Activated CD8-positive, alpha-beta memory T cell treated with anti-CD3 and anti-CD28 coated beads, Interleukin-2, amount 10 ng/mL, durations not matched to agents 7 days and 5 days (primary cell): ENCODE data around the gene RBM28. TPM values are rescaled to one million over a fixed set of nuclear protein-coding genes. Genes with fewer than 3 reads are reported as not detected.
A peak's percentile ranks its signal among the peaks of the same experiment; 100 is the strongest.

Experiments used
- ATAC-seq: fragments of 150-1000 bp; cut with Tn5 transposase; one replicate; pipeline ENCODE4 v1.10.0; 2021; ENCODE audit warnings: moderate library complexity
- CTCF ChIA-PET: fragments of 350-600 bp; sonication (Branson Sonifier 250); formaldehyde crosslinking; loops from one replicate; lab custom pipeline; 2021; ENCODE audit warnings: antibody characterized with exemption; lab: Charles Lee
- DNase-seq: peaks from one replicate; pipeline ENCODE4 v3.0.0-alpha.2; 2020
- H3K27ac Mint-ChIP-seq: one replicate; pipeline ENCODE4 v1.8.0; 2021; ENCODE audit warnings: mild to moderate bottlenecking, mixed read lengths
- H3K27me3 Mint-ChIP-seq: one replicate; pipeline ENCODE4 v1.8.0; 2021; ENCODE audit warnings: mixed read lengths
- H3K36me3 Mint-ChIP-seq: one replicate; pipeline ENCODE4 v1.8.0; 2021; ENCODE audit warnings: mild to moderate bottlenecking, mixed read lengths
- H3K4me1 Mint-ChIP-seq: one replicate; pipeline ENCODE4 v1.8.0; 2021; ENCODE audit warnings: mixed read lengths
- H3K4me3 Mint-ChIP-seq: one replicate; pipeline ENCODE4 v1.8.0; 2021; ENCODE audit warnings: mild to moderate bottlenecking, moderate library complexity, mixed read lengths
- H3K9me3 Mint-ChIP-seq: one replicate; pipeline ENCODE4 v1.8.0; 2022; ENCODE audit warnings: low read depth, mixed read lengths
- total RNA-seq, 2 experiments: library from RNA; stranded (reverse); gene quantifications; one replicate each; pipeline ENCODE4 v1.2.3, GENCODE V29; 2021

RBM28 gene
- total RNA-seq, 2 experiments from 2014 or later: 52.6 to 53.6 TPM

DNA sequence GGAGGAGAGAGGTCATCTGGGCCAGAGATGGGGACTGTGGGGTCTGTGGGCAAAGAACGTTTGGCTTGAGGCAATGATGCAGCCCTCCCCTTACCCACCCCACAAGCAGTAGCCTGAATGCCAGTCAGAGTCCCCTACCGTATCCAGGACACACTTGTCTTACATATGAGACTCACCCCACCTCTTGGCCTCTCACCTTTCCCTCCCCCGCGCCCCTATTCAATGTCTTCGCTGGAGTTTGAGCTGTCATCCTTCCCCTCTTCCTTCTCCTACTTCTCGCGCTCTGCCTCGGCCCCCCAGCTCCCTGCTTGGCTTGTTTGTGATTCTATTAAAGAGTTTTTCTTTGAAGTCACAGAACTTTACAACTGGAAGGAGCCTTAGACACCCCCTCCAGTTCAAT lies 8.9 kb upstream of the RBM28 start:
- peaks cover 43% of the 10 kb centered on the region for H3K27me3 Mint-ChIP-seq

DNA sequence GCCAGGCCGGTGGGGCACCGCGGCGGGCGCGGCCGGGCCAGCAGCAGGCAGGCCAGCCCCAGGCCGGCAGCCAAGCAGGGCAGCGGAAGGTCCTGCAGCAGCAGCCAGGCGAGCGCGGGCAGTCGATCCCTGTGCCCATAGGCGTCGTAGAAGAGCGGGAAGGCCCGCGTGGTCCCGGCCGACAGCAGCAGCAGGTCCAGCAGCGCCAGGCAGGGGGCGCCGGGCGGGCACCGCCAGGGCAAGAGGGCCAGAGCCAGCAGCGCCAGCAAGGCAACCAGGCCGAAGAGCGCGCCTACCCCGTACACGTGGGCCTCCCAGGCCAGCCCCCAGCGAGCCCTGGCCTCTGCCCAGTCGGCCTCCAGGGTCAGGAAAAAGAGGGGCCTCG lies 8.4 kb upstream of the RBM28 start:
- H3K27ac Mint-ChIP-seq: no peak overlapping the region
- DNase-seq (no peak), ATAC-seq (peak; percentile 17)
- no peaks in the 10 kb centered on the region for H3K9me3 Mint-ChIP-seq
- CTCF ChIA-PET: interaction anchor here (1.2 to 2.4 kb wide), 2 partner anchors 35 to 226 kb away, joined by 3 to 9 read pairs; no protein-coding TSS in a partner anchor
- no peak overlapping the region for H3K4me3 Mint-ChIP-seq
- H3K4me1 Mint-ChIP-seq: peaks cover 6% of the 10 kb centered on the region
- peaks cover 46% of the 10 kb centered on the region for H3K27me3 Mint-ChIP-seq
- no peaks in the 10 kb centered on the region for H3K36me3 Mint-ChIP-seq

More for the DNA sequence above, 8.9 kb upstream of the RBM28 start:
- no peak overlapping the region for H3K4me3 Mint-ChIP-seq
- H3K27ac Mint-ChIP-seq: no peak overlapping the region
- no peaks in the 10 kb centered on the region for H3K36me3 Mint-ChIP-seq
- CTCF ChIA-PET: interaction anchor here (1.0 to 2.4 kb wide), 2 partner anchors 35 to 74 kb away, joined by 4 to 9 read pairs; no protein-coding TSS in a partner anchor
- H3K4me1 Mint-ChIP-seq: peaks cover 6% of the 10 kb centered on the region
- ATAC-seq (no peak), DNase-seq (no peak)
- H3K9me3 Mint-ChIP-seq: no peaks in the 10 kb centered on the region

DNA sequence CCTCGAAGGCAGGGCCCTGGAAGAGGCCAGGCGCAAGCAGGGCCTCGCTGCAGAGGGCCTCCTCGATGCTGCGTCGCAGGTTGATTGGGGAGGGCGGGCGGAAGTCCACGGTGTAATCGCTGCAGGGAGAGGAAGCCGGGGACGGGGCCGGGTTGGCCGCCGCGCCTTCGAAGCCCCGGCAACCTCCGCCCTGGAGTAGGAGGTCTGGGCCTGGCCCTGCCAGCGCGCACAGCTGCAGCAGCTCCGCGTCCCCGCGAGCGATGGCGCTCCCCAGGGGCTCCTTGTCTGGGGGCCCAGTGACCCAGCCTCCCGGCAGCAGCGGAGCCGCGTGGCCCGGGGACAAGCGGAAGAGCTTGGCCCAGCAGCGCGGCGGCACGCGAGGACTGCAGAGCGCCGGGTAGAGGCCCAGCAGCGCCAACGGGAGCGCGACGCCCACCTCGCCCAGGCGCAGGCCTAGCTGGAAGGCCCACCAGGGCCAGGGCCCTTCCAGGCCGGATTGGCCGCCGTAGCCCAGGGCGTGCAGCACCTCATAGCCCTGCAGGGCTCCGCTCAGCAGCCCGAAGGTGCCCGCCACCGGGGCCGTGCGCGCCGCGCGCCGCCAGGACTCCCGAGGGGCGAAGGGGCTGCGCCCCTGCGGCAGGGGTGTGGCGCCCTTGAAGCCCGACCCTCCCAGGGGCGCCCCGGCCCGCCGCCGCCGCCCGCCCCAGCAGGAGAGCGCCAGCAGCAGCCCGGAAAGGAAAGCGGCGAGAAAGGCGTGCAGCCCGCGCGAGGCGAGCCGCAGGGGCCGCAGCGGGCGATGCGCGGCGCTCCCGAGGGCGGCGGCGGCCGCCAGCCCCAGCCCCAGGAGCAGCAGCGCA lies 7.8 kb upstream of the RBM28 start:
- H3K27me3 Mint-ChIP-seq: peaks cover 46% of the 10 kb centered on the region
- no peaks in the 10 kb centered on the region for H3K36me3 Mint-ChIP-seq
- DNase-seq (no peak), ATAC-seq (peak; percentile 52)
- CTCF ChIA-PET: interaction anchor here (1.2 to 8.9 kb wide), 2 partner anchors 37 to 226 kb away, joined by 3 to 191 read pairs; no protein-coding TSS in a partner anchor
- H3K4me1 Mint-ChIP-seq: peaks cover 6% of the 10 kb centered on the region
- no peak overlapping the region for H3K27ac Mint-ChIP-seq
- no peaks in the 10 kb centered on the region for H3K9me3 Mint-ChIP-seq
- H3K4me3 Mint-ChIP-seq: no peak overlapping the region

DNA sequence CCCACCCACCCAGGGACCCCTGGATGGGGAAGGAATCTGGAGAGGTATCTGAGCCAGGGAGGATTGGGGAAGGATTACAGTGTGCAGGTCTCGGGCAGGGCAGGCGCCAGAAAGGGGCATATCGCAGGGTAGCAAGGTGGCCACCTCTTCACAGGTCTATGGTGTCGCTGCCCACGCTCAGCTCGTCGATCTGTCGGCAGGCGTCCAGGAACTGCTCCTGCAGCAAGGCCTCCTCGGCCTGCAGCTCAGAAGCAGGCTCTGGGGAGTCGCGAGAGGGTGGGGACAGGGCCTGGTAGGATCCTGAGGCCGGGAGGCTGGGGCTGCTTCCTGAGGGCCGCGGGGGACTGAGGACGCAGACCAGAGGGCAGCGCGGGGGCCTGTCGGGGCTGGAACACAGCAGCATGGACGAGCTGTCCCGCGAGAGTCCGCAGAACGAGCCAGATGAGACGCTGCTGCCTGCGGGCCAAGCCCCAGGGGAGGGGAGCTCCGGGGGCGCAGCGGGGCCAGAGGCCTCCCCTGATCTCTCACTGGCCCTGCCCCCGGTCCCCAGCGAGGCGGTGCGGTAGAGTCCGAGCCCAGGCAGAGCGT lies 7.1 kb upstream of the RBM28 start:
- DNase-seq: no peak
- no peak for ATAC-seq
- Mint-ChIP-seq H3K36me3 (no peaks in the 10 kb centered on the region), H3K4me1 (peaks cover 5% of the 10 kb centered on the region), H3K9me3 (no peaks in the 10 kb centered on the region), H3K27ac (no peak overlapping the region), H3K4me3 (no peak overlapping the region), H3K27me3 (peaks cover 46% of the 10 kb centered on the region)
- CTCF ChIA-PET: interaction anchor here (1.2 to 8.9 kb wide), 2 partner anchors 37 to 225 kb away, joined by 3 to 191 read pairs; no protein-coding TSS in a partner anchor

DNA sequence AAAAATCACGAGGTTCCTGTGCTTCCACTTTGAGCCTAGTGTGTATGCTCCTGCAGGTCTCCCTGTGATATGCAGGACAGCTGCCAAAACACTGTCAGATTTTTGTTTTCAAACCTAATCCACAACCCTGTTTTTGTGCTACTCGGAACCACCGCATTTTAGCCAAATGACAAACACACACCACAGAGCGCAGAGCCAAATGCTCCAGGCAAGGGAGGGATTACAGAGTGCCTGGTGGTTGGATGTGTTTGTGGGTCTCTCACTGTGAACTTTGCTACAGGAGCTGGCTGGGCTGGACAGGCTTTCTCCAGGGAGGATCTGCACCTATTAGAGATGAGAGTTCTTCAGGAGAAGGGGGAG lies 5.7 kb upstream of the RBM28 start:
- CTCF ChIA-PET: interaction anchor here (3.7 to 8.9 kb wide), 2 partner anchors 39 to 76 kb away, joined by 35 to 191 read pairs; no protein-coding TSS in a partner anchor
- Mint-ChIP-seq H3K9me3 (no peaks in the 10 kb centered on the region), H3K36me3 (no peaks in the 10 kb centered on the region), H3K4me3 (no peak overlapping the region), H3K27ac (no peak overlapping the region), H3K4me1 (no peaks in the 10 kb centered on the region), H3K27me3 (peaks cover 46% of the 10 kb centered on the region)
- DNase-seq (no peak), ATAC-seq (no peak)

DNA sequence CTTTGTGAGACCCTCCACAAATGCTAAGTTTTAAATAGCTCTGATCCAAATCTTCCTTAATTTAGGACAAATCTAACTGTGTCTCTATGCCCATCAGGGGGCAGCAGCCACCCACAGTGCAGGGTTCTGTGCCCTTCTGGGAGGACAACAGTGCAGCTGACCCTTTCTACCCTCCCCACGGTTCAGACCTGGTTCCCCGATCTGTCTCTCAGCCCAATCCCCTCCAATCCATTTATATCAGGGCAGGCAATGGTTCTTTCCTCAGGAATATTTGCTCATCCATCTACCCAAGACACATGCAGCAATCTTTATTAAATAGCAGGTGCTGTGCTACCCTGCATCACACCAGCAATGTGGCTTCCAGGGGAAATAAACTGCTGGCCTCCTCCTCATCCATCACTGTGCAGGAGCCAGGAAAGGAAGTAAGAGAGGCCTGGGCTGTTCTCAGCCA lies 4.0 kb upstream of the RBM28 start:
- no peak for ATAC-seq
- no peaks in the 10 kb centered on the region for H3K9me3 Mint-ChIP-seq

DNA sequence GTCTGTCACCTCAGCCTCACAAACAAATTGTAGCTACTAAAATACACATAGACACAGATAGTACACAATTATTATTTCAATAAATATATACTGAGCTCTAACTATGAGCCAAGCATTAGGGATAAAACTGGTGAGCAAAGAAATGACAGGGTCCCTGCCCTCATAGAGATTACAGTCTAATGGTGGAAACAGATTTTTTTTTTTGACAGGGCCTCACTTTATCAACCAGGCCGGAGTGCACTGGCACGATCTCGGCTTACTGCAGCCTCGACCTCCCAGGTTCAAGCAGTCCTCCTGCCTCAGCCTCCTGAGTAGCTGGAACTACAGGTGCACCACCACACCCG lies 695 bp upstream of the RBM28 start:
- peak overlapping the region; percentile 98 for H3K4me3 Mint-ChIP-seq
- H3K4me1 Mint-ChIP-seq: peaks cover 27% of the 10 kb centered on the region
- ATAC-seq (no peak), DNase-seq (no peak)
- H3K9me3 Mint-ChIP-seq: no peaks in the 10 kb centered on the region
- CTCF ChIA-PET: interaction anchor here (0.9 to 8.9 kb wide), 15 partner anchors 10 to 209 kb away, joined by 3 to 191 read pairs (median 4); no protein-coding TSS in a partner anchor
- H3K27ac Mint-ChIP-seq: no peak overlapping the region
- H3K36me3 Mint-ChIP-seq: peaks cover 6% of the 10 kb centered on the region
- H3K27me3 Mint-ChIP-seq: peaks cover 16% of the 10 kb centered on the region

More for the DNA sequence above, 4.0 kb upstream of the RBM28 start:
- Mint-ChIP-seq H3K4me3 (no peak overlapping the region), H3K4me1 (peaks cover 8% of the 10 kb centered on the region), H3K27ac (no peak overlapping the region), H3K27me3 (peaks cover 33% of the 10 kb centered on the region), H3K36me3 (peaks cover 3% of the 10 kb centered on the region)
- peak; percentile 66 for DNase-seq
- CTCF ChIA-PET: interaction anchor here (0.6 to 8.9 kb wide), 23 partner anchors 9 to 226 kb away, joined by 3 to 191 read pairs (median 4); partner anchors contain the start of genes HILPDA and PRRT4

DNA sequence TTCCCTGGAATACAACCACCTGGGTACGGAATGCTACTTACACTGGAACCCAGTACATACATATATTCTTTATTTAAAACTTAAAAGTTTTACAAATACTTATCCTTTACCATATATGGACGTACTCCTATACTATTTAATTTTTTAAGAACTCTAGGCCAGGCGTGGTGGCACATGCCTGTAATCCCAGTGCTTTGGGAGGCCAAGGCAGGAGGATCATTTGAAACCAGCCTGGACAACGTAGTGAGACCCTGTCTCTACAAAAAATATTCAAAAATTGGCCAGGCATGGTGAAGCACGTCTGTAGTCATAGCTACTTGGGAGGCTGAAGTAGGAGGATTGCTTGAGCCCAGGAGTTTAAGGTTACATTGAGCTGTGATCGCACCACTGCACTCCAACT lies 2.0 kb downstream of the RBM28 start:
- no peak for ATAC-seq
- Mint-ChIP-seq H3K9me3 (no peaks in the 10 kb centered on the region), H3K4me1 (peaks cover 27% of the 10 kb centered on the region), H3K36me3 (peaks cover 18% of the 10 kb centered on the region), H3K4me3 (no peak overlapping the region), H3K27ac (no peak overlapping the region), H3K27me3 (no peaks in the 10 kb centered on the region)
- no peak for DNase-seq
- CTCF ChIA-PET: interaction anchor here (1.2 to 3.2 kb wide), 3 partner anchors 20 to 85 kb away, joined by 3 to 18 read pairs (median 4); no protein-coding TSS in a partner anchor

DNA sequence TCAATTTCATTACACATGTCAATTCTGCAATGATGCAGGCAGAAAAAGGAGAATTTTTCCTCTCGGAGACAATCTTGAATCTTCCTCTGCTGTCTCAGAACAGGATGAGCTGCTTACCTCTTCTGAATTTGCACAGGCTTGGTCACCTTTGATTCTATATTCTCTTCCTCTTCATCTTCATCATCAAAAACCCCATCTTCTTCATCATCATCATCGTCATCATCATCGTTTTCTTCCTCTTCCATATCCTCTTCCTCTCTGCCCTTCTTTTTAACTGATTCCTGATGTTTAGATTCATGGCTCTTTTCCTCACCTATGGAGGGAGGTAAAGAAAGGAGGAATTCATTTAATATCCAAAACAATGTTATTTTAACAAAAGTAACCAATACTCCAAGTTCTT lies 8.0 kb downstream of the RBM28 start:
- Mint-ChIP-seq H3K4me1 (peaks cover 3% of the 10 kb centered on the region), H3K27me3 (no peaks in the 10 kb centered on the region), H3K36me3 (peaks cover 44% of the 10 kb centered on the region), H3K9me3 (no peaks in the 10 kb centered on the region), H3K4me3 (no peak overlapping the region), H3K27ac (no peak overlapping the region)
- ATAC-seq: no peak
- DNase-seq: no peak
- CTCF ChIA-PET: interaction anchor here (1.8 to 2.1 kb wide), 2 partner anchors 8 to 13 kb away, joined by 4 to 8 read pairs; partner anchors contain the start of gene RBM28

DNA sequence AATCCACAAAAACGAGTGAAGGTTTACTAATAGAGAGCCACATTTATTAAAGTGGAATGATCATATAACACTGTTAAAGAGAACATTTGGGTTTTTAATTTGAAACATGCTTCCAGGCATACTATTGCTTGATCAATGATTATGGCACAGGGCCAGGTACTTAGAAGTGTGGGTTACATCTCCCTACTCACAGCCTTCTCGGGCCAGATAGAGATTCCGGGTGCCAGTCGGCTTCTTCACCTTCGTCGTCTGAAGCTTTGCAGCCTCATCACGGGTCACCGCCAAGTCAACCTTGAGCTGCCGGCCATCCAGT lies 19.4 kb downstream of the RBM28 start:
- Mint-ChIP-seq H3K27ac (no peak overlapping the region), H3K27me3 (no peaks in the 10 kb centered on the region), H3K4me3 (no peak overlapping the region), H3K36me3 (peaks cover 42% of the 10 kb centered on the region), H3K4me1 (peaks cover 35% of the 10 kb centered on the region), H3K9me3 (no peaks in the 10 kb centered on the region)
- CTCF ChIA-PET: interaction anchor here (1.1 to 4.7 kb wide), 4 partner anchors 10 to 189 kb away, joined by 4 to 23 read pairs (median 6); partner anchors contain the start of gene RBM28
- DNase-seq: no peak
- ATAC-seq: no peak

DNA sequence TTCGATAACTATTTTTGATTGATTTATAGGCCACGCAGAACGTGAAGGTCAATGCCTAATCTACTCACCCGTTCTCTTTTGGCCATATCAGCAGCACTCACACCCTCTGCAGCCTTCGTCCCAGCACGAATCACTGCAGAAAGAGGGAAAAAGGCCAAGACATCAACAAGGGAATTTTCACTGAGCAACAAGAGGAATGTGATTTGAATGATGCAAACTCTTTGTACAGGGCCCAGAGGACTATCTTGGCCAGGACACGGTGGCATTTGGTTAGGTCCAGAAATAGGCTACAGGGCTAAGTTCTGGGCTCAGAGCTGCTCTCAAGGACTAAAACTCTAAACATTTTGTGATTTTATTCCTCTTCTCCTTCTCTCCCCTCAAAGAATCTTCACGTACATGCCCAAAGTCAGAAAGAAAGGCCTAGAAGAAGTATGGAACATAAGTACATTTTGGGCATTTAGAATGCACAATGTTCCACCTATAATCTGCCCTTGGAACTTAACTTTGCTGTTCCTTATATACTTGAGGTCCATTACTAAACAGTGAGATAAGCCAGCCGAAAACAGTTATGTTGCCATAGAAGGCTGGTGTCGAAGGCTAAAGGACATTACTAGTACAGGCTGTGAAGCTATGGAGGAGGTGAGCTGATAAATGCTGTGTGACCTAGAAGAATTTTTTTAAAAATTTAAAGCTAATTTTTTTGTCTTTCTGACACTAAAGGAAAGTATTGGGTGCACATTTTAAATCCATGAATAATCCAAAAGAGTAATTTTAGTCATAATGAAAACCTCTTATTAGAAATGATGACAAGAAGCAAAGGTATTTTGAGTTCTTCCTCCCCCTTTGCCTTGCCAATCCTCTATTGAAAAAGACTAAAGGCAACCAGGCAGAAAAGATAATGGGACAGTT lies 20.0 kb downstream of the RBM28 start:
- no peak for ATAC-seq
- H3K36me3 Mint-ChIP-seq: peaks cover 47% of the 10 kb centered on the region

DNA sequence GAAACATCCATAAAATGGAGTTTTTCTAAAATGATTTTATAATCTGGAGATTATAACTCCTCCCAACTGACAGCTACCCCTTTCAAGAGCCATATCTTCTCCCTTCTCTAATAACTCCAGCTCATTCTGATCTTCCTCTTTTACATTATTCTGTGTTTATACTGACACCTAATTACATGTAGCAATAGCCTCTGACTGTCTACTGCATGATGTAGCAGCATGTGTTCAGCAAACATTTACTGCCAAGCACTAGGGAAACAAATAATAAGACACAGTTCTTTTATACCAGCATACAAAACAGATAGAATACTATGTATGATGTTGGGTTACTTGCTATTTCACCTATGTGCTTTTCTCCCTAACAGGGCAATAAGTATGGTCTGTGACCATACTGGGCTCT lies 20.7 kb downstream of the RBM28 start:
- Mint-ChIP-seq H3K4me1 (peaks cover 43% of the 10 kb centered on the region), H3K4me3 (no peak overlapping the region), H3K36me3 (peaks cover 50% of the 10 kb centered on the region), H3K9me3 (no peaks in the 10 kb centered on the region), H3K27me3 (no peaks in the 10 kb centered on the region), H3K27ac (peak overlapping the region; percentile 26)
- ATAC-seq (no peak), DNase-seq (no peak)
- CTCF ChIA-PET: interaction anchor here (1.1 to 4.7 kb wide), 11 partner anchors 8 to 679 kb away, joined by 3 to 23 read pairs (median 6); partner anchors contain the start of gene RBM28

More for the DNA sequence above, 20.0 kb downstream of the RBM28 start:
- Mint-ChIP-seq H3K4me1 (peaks cover 40% of the 10 kb centered on the region), H3K27me3 (no peaks in the 10 kb centered on the region), H3K9me3 (no peaks in the 10 kb centered on the region), H3K4me3 (no peak overlapping the region), H3K27ac (no peak overlapping the region)
- no peak for DNase-seq
- CTCF ChIA-PET: interaction anchor here (1.1 to 4.7 kb wide), 3 partner anchors 20 to 188 kb away, joined by 3 to 23 read pairs (median 4); partner anchors contain the start of gene RBM28
